HL-60 (cell line): ENCODE data around the gene THSD7B.

Experiments used
- GABPA ChIP-seq: IDR thresholded peaks from 2 replicates; pipeline ENCODE4 v1.6.1; 2012; ENCODE audit warnings: low read depth
- POLR2AphosphoS5 ChIP-seq: IDR thresholded peaks from 2 replicates; pipeline ENCODE4 v1.6.1; 2012; ENCODE audit warnings: low read depth
- SPI1 ChIP-seq: IDR thresholded peaks from 2 replicates; pipeline ENCODE4 v1.6.1; 2012; ENCODE audit warnings: low read depth, mild to moderate bottlenecking, borderline replicate concordance
- TF ChIP-seq, protein P1 (sequence below): IDR thresholded peaks from one replicate; pipeline ENCODE4 v1.5.1; 2011; ENCODE audit warnings: low read length, control low read depth, inconsistent platforms; ENCODE audit not compliant: insufficient read depth
- TF ChIP-seq, protein P2 (sequence below): IDR thresholded peaks from 2 replicates; pipeline ENCODE4 v1.6.1; 2012; ENCODE audit warnings: low read depth; ENCODE audit not compliant: insufficient replicate concordance

DNA sequence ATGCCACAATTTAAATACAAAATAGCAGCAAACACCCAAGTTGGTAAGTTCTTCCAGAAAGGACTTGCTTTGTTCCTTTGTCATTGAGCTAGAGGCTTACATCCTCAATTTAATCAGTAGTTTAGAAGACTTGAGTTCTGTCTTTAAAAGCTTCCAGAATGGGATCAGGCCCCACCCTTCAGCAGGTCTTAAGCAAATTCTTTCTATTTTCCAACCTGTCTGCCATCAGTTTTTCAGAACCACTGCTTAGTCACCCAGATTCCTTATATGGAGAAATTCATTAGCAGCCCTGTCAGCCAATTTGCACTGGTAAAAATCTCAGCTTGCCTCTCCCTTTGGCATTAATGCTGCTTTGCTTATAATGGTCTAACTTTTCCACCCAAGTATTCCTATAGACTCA, 935.3 kb downstream of the THSD7B start:
- TF ChIP-seq, protein P1, sequence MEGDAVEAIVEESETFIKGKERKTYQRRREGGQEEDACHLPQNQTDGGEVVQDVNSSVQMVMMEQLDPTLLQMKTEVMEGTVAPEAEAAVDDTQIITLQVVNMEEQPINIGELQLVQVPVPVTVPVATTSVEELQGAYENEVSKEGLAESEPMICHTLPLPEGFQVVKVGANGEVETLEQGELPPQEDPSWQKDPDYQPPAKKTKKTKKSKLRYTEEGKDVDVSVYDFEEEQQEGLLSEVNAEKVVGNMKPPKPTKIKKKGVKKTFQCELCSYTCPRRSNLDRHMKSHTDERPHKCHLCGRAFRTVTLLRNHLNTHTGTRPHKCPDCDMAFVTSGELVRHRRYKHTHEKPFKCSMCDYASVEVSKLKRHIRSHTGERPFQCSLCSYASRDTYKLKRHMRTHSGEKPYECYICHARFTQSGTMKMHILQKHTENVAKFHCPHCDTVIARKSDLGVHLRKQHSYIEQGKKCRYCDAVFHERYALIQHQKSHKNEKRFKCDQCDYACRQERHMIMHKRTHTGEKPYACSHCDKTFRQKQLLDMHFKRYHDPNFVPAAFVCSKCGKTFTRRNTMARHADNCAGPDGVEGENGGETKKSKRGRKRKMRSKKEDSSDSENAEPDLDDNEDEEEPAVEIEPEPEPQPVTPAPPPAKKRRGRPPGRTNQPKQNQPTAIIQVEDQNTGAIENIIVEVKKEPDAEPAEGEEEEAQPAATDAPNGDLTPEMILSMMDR, result no peak
- TF ChIP-seq GABPA (no peak), POLR2AphosphoS5 (no peak), SPI1 (no peak)
- TF ChIP-seq, protein P2, sequence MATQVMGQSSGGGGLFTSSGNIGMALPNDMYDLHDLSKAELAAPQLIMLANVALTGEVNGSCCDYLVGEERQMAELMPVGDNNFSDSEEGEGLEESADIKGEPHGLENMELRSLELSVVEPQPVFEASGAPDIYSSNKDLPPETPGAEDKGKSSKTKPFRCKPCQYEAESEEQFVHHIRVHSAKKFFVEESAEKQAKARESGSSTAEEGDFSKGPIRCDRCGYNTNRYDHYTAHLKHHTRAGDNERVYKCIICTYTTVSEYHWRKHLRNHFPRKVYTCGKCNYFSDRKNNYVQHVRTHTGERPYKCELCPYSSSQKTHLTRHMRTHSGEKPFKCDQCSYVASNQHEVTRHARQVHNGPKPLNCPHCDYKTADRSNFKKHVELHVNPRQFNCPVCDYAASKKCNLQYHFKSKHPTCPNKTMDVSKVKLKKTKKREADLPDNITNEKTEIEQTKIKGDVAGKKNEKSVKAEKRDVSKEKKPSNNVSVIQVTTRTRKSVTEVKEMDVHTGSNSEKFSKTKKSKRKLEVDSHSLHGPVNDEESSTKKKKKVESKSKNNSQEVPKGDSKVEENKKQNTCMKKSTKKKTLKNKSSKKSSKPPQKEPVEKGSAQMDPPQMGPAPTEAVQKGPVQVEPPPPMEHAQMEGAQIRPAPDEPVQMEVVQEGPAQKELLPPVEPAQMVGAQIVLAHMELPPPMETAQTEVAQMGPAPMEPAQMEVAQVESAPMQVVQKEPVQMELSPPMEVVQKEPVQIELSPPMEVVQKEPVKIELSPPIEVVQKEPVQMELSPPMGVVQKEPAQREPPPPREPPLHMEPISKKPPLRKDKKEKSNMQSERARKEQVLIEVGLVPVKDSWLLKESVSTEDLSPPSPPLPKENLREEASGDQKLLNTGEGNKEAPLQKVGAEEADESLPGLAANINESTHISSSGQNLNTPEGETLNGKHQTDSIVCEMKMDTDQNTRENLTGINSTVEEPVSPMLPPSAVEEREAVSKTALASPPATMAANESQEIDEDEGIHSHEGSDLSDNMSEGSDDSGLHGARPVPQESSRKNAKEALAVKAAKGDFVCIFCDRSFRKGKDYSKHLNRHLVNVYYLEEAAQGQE, result no peak
